Measurements from ENCODE around the gene SNAPIN. TPM values are rescaled to one million over a fixed set of nuclear protein-coding genes. Genes with fewer than 3 reads are reported as not detected.
"Not testable (repeated sequence)": the region's sequence is repeated elsewhere in the genome, so short reads cannot be mapped to it uniquely, and the experiment has no call there.

Gene SNAPIN
- total and polyA plus RNA-seq, 7 donors, result 30.0 to 94.5 (median 51.2) TPM

DNA sequence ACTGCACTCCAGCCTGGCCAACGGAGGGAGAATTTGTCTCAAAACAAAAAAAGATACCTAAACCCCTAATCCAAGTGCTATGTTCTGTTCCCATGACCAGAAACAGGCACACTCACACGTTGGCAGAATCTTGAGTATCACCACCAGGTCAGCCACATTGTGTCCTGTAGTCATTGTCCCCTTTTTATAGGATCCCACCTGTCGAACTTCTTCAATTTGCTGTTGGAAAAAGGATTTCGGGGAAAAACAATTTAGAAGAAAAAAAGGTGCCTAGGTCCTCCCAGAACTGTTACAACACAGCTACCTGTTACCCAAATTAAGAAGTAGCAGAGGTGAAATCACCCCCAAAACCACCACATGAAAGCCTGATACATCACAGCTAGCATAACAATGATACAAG, 8.9 kb downstream of the SNAPIN start:
- Histone ChIP-seq H3K4me3 (no peak overlapping the region), H3K27ac (no peak overlapping the region), H3K4me1 (peaks cover 0 to 20% (median 15%) of the 10 kb centered on the region in 4 donors), H3K27me3 (no peaks in the 10 kb centered on the region), H3K9me3 (no peaks in the 10 kb centered on the region), H3K36me3 (peaks cover 53 to 68% (median 65%) of the 10 kb centered on the region in 4 donors)
- no peak for TF ChIP-seq POLR2A (IDR thresholded peaks at IDR 0.05)
- TF ChIP-seq EP300 (IDR thresholded peaks at IDR 0.05), result no peak
- no peak for TF ChIP-seq POLR2AphosphoS5 (IDR thresholded peaks at IDR 0.05)
- TF ChIP-seq, protein P1, sequence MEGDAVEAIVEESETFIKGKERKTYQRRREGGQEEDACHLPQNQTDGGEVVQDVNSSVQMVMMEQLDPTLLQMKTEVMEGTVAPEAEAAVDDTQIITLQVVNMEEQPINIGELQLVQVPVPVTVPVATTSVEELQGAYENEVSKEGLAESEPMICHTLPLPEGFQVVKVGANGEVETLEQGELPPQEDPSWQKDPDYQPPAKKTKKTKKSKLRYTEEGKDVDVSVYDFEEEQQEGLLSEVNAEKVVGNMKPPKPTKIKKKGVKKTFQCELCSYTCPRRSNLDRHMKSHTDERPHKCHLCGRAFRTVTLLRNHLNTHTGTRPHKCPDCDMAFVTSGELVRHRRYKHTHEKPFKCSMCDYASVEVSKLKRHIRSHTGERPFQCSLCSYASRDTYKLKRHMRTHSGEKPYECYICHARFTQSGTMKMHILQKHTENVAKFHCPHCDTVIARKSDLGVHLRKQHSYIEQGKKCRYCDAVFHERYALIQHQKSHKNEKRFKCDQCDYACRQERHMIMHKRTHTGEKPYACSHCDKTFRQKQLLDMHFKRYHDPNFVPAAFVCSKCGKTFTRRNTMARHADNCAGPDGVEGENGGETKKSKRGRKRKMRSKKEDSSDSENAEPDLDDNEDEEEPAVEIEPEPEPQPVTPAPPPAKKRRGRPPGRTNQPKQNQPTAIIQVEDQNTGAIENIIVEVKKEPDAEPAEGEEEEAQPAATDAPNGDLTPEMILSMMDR (IDR thresholded peaks at IDR 0.05), result no peak
- DNase-seq, result no peak
- intact Hi-C loops (cut with DNase I), result no loop called here
- 86 to 94% methylated on average over 4 of the region's 4 CpGs for WGBS, 2 donors

DNA sequence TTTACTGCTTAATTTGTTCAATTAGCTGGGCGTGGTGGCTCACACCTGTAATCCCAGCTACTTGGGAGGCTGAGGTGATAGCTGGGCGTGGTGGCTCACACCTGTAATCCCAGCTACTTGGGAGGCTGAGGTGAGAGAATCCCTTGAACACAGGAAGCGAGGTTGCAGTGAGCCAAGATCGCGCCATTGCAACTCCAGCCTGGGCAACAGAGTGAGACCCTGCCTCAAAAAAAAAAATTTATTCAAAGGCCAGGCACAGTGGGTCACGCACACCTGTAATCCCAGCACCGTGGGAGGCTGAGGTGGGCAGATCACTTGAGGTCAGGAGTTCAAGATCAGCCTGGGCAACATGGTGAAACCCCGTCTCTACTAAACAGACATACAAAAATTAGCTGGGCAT, 10.2 kb downstream of the SNAPIN start:
- H3K9me3 ChIP-seq; H3K27ac ChIP-seq; H3K27me3 ChIP-seq; intact Hi-C loops (cut with DNase I); H3K4me3 ChIP-seq: not testable (repeated sequence)
- Histone ChIP-seq H3K36me3 (peaks cover 43 to 56% (median 53%) of the 10 kb centered on the region in 4 donors), H3K4me1 (peaks cover 0 to 20% (median 15%) of the 10 kb centered on the region in 4 donors)
- peak; percentile 43 for DNase-seq
- WGBS, 2 donors, result 95 to 97% methylated on average over 8 of the region's 8 CpGs

DNA sequence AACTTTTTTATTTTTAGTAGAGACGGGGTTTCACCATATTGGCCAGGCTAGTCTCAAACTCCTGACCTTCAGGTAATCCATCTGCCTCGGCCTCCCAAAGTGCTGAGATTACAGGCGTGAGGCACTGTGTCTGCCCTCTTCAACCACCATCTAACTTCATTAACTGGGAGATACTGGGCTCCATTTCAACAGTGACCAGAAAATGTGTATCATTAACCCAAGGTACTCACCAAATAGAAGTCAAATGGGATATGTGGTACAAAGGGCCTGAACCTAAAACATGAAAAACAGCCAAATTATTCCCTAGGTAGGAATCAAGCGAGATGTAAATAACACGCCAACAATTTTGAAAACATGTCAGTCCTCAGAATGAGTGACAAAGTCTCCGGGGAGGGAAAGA, 11.1 kb downstream of the SNAPIN start:
- intact Hi-C loops (cut with DNase I), result loop anchor here (2.0 kb wide), 2 partner anchors 35 to 59 kb away; partner anchors contain the start of genes CHTOP and INTS3
- TF ChIP-seq, protein P1 (IDR thresholded peaks at IDR 0.05), result no peak
- TF ChIP-seq EP300 (IDR thresholded peaks at IDR 0.05), result no peak
- TF ChIP-seq POLR2A (IDR thresholded peaks at IDR 0.05), result no peak
- TF ChIP-seq POLR2AphosphoS5 (IDR thresholded peaks at IDR 0.05), result no peak
- H3K4me3 ChIP-seq, result peak overlapping the region; percentile 66 to 81 (median 77)
- H3K9me3 ChIP-seq, result no peaks in the 10 kb centered on the region
- H3K27ac ChIP-seq, result peak overlapping the region in 3 of 4 donors; percentile 85 to 90 (median 86)
- H3K4me1 ChIP-seq, result peaks cover 0 to 20% (median 15%) of the 10 kb centered on the region in 4 donors
- peaks cover 34 to 46% (median 44%) of the 10 kb centered on the region in 4 donors for H3K36me3 ChIP-seq
- no peaks in the 10 kb centered on the region for H3K27me3 ChIP-seq
- 89 to 92% methylated on average over 6 of the region's 6 CpGs for WGBS, 2 donors
- no peak for DNase-seq

DNA sequence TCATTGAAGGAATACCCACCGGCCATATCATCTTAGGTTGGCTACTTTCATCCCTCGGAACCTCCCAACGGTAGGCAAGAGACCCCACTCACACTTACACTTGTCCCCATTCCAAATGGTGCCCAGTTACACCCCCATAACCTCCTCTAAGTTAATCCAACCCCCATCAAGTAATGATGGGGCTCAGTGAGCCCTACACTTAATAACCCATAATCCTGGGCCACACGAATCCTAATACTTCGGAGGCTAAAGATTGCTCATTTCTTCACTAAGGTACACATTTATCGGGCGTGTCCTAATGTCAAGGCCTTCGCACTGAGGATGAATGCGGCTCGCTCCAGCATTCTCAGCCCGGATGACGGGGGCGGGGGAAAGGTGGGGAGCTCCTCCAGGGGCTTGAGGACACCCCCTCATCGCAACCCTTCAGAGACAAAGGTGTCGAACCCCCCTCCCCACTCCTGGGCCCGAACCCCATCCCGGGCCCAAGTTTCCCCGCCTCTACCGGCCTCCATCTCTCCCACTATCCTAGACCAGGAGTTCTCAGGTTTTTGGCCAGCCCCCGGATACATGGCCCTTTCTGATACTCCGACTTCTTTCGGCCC, 11.9 kb downstream of the SNAPIN start:
- peaks cover 0 to 20% (median 15%) of the 10 kb centered on the region in 4 donors for H3K4me1 ChIP-seq
- DNase-seq, result no peak
- no peaks in the 10 kb centered on the region for H3K9me3 ChIP-seq
- H3K36me3 ChIP-seq, result peaks cover 26 to 39% (median 37%) of the 10 kb centered on the region in 4 donors
- no peaks in the 10 kb centered on the region for H3K27me3 ChIP-seq
- H3K4me3 ChIP-seq, result peak overlapping the region; percentile 66 to 81 (median 77)
- 1 to 2% methylated on average over 22 of the region's 22 CpGs for WGBS, 2 donors
- H3K27ac ChIP-seq, result peak overlapping the region; percentile 84 to 90 (median 86)
- TF ChIP-seq POLR2A (IDR thresholded peaks at IDR 0.05), result no peak
- no peak for TF ChIP-seq POLR2AphosphoS5 (IDR thresholded peaks at IDR 0.05)
- no peak for TF ChIP-seq EP300 (IDR thresholded peaks at IDR 0.05)
- TF ChIP-seq, protein P1 (IDR thresholded peaks at IDR 0.05), result no peak
- intact Hi-C loops (cut with DNase I), result loop anchor here (2.0 kb wide), 2 partner anchors 36 to 58 kb away; partner anchors contain the start of genes CHTOP and INTS3

DNA sequence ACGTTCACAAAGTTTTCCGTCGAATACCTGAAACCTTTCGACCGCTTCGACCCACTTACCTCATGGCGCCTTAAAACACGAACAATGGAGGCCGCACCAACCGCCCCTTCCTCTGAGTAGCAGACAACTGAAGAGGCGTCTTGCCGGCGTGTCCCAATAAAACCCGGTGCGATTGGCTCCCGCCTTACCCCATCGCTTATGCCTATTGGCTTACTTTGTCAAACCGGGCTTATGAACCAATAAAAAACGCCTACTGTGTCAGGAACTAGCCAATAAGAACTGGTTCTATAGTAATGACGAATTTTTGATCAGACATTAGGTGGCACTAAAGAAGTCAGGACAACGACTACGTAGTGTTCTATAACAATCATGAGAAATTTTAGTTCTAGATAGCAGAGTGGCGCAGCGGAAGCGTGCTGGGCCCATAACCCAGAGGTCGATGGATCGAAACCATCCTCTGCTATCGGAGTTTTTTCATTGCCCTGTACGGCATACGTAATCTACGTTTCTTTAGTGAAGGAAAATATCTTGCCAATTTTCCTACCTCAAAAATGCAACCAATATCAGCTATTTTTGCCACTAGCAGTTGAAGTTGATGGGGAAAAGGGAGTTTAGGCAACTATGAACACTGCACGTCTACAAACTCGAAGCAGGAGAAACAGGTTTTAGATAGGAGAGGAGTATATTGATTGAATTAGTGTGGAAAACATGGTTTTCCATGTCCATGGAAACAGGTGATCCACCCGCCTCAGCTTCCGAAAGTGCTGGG, 12.5 kb downstream of the SNAPIN start, which contains the start of gene ILF2:
TSS of gene ILF2 (minus strand) at position 135 of the 769 bp plus-strand sequence. CDS start at position 64, 71 bp downstream.
- peak; percentile 92 to 96 for TF ChIP-seq POLR2A (IDR thresholded peaks at IDR 0.05)
- TF ChIP-seq EP300 (IDR thresholded peaks at IDR 0.05), result no peak
- TF ChIP-seq POLR2AphosphoS5 (IDR thresholded peaks at IDR 0.05), result peak; percentile 93 to 99 (median 96)
- TF ChIP-seq, protein P1 (IDR thresholded peaks at IDR 0.05), result no peak
- H3K27ac ChIP-seq, result peak within 1 kb of the TSS; percentile 86 to 90 (median 89)
- DNase-seq, result peak; percentile 99
- H3K4me1 ChIP-seq, result peaks cover 0 to 20% (median 15%) of the 10 kb centered on the region in 4 donors
- no peaks in the 10 kb centered on the region for H3K27me3 ChIP-seq
- peak within 1 kb of the TSS; percentile 66 to 81 (median 77) for H3K4me3 ChIP-seq
- WGBS, 2 donors, result 0% methylated on average over 35 of the region's 35 CpGs
- H3K9me3 ChIP-seq, result no peaks in the 10 kb centered on the region
- H3K36me3 ChIP-seq, result peaks cover 19 to 32% (median 30%) of the 10 kb centered on the region in 4 donors
- intact Hi-C loops (cut with DNase I), result loop anchor here (2.0 kb wide), 2 partner anchors 36 to 58 kb away; partner anchors contain the start of genes CHTOP and INTS3

DNA sequence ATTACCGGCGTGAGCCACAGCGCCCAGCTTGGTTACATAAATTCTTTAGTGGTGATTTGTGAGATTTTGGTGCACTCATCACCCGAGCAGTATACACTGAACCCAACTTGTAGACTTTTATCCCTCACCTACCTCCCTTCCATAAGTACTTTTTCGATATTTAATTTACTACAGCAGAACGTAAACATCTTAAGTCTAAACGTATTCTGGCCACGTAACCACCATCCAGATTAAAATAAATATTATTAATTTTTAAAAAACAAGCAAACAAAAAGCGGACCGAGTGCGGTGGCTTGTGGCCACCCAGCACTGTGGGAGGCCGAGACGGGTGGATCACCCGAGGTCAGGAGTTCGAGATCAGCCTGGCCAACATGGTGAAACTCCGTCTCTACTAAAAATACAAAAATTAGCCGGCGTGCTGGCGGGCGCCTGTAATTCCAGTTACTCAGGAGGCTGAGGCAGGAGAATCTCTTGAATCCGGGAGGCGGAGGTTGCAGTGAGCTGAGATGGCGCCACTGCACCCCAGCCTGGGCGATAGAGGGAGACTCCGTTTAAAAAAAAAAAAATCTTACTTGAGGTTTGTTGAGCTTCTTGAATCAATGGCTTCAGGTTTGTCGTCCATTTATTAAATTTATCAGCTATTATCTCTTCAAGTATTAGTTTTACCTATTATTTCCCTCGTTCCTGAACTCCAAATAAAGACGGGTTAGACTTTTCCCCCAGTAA, 13.3 kb downstream of the SNAPIN start:
- WGBS, 2 donors, result 5 to 7% methylated on average over 28 of the region's 28 CpGs
- DNase-seq, H3K9me3 ChIP-seq, H3K27me3 ChIP-seq: not testable (repeated sequence)
- peak overlapping the region; percentile 84 to 90 (median 87) for H3K27ac ChIP-seq
- H3K36me3 ChIP-seq, result peaks cover 12 to 24% (median 22%) of the 10 kb centered on the region in 4 donors
- intact Hi-C loops (cut with DNase I), result loop anchor here (2.0 kb wide), 2 partner anchors 37 to 57 kb away; partner anchors contain the start of genes CHTOP and INTS3
- peaks cover 0 to 20% (median 15%) of the 10 kb centered on the region in 4 donors for H3K4me1 ChIP-seq
- peak overlapping the region; percentile 37 to 81 (median 77) for H3K4me3 ChIP-seq

All from sigmoid colon (tissue), 7 donors.